Tongue (tissue), 2 donors: ENCODE results near the gene TMEM217. TPM values are rescaled to one million over a fixed set of nuclear protein-coding genes. Genes with fewer than 3 reads are reported as not detected.

Experiments used
- DNase-seq: peaks from one replicate; pipeline ENCODE4 v3.0.0-alpha.2; 2015
- total RNA-seq: library from RNA; depleted of rRNA; stranded (reverse); fragments of >200 nt; gene quantifications from one replicate; pipeline ENCODE4 v1.2.3, GENCODE V29; 2014

TMEM217 gene
- total RNA-seq, 1 donor from 2014 or later, result 0.31 TPM

DNA sequence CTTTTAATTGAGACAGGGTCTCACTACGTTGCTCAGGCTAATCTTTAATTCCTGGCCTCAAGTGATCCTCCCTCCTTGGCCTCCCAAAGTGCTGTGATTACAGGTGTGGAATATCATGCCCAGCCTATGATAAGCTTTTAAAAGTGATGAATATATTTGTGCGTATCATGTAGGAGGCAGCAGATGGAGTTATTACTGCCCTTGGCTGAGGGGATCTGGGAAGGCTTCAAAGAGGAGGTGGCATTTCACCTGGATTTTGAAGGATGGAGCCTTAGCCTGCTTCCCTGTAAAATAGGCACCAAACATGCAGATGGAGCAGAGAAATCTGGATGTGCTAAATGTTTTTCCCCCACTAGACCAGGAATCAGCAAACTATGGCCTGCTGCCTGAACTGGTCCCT is 77.9 kb downstream of the TMEM217 start:
- DNase-seq, result no peak

DNA sequence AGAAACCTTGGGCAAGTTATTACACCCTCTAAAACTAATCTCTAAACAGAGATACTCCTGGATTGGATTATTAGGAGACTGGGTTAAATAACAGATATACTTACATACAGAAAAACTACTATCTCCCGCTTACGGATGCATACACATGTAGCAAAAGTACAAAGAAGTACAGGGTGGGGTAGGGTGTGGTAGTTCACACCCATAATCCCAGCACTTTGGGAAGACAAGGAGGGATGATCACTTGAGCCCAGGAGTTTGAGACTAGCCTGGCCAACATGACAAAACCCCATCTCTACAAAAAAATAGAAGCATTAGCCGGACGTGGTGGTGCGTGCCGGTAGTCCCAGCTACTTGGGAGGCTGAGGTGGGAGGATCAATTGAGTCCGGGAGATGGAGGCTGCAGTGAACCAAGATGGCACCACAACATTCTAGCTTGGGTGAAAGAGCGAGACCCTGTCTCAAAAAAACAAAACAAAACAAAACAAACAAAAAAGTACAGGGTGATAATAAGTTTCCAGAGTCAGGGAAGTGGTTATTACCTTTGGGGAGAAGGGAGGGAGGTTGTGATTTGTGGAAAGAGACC is 79.9 kb downstream of the TMEM217 start:
- no peak for DNase-seq

DNA sequence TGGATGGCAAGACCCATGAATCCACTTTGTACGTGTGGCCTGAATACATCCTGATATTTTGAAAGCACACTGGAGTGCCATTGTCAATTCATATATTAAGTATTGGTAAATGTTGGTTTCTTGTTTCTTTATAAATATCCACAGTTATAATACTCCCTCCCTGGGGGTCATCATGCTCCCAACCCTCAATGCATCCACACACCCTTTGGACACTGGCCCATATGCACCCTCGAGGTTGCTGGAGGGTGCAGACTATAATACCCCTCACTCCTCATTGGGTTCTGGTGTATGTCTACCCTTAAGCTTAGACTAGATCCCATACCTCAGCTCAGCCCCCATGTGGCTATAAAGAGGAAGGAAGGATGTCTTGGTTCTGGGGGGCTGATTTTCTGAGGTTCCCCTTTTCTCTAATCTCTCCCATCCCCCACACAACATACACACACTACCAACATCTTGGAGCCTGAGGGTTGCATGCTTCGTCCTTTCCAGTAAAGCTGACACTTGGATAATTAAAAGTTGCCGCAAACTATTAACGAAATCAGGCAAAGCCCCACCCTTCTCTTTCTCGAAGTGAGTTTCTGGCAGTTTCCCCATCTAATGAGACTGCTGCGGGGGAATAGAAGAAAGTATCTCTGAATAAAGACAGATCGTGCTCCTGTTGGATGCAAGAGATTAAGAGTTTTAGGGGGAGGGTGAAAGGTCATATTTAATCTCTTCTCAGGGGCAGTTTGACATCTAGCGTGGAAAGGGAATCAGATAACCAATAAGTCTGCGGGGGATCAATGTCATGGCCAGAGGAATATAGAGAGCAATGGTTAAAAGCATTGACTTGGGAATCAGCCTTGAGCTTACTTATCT is 80.6 kb downstream of the TMEM217 start:
- DNase-seq, result no peak

DNA sequence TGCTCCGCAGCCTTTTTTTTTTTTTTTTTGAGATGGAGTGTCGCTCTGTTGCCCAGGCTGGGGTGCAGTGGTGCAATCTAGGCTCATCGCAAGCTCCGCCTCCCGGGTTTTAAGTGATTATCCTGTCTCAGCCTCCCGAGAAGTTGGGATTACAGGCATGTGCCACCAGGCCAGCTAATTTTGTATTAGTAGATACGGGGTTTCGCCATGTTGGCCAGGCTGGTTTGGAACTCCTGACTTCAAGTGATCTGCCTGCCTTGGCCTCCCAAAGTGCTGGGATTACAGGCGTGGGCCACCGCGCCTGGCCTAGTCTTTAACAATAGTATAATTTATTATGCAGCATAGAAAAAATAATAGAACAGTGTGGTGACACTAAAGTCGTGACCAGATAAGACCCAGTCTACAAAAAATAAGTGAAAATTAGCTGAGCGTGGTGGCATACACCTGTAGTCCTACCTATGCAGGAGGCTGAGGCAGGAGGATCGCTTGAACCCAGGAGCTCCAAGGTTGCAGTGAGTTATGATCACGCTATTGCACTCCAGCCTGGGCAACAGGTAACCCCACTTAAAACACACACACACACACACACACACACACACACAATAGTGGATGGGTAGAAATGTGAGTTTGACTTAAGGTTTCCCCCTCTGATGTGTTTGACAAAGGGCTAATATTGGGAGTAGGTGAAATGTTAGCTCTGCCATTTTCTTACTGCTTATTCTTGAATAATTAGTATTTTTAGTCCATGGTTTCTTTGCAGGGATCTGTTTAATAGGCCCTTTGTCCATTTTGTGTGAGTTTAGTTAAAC is 81.5 kb downstream of the TMEM217 start:
- DNase-seq, result no peak

DNA sequence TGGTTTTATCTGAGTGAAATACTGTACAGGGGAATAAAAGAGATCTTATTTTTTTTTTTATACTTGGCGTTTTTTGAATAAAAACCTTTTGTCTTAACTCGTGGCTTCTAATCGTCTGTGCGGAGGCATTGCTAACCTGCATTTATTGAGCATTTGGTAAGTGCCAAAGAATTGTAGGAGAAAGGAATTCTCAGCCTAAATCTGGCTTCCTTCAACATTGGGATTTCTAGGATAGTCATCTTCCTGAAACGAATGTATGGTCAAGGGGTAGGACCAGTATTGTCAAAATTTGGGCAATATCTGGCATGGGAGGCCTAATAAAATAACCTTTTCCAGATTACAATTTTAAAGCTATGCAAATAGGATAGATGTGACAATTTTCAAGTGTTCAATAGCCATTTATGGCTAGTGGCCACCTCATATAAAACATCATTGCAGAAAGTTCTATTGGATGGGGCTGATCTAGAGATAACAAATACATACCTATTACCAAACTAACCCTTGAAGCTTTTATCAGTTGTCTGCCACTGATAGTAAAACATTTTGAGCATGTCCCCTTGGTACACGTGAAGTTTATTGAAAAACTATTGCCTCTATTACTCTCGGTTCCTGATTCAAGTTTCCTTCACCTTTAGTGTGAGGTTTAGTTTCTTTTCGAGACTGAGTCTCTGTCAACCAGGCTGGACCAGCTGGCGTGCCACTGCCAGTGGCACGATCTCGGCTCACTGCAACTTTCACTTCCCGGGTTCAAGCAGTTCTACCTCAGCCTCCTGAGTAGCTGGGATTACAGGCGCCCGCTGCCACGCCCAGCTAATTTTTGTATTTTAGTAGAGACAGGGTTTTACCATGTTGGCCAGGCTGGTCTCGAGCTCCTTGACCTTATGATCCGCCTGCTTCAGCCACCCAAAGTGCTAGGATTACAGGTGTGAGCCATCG is 82.3 kb downstream of the TMEM217 start:
- DNase-seq, result no peak

DNA sequence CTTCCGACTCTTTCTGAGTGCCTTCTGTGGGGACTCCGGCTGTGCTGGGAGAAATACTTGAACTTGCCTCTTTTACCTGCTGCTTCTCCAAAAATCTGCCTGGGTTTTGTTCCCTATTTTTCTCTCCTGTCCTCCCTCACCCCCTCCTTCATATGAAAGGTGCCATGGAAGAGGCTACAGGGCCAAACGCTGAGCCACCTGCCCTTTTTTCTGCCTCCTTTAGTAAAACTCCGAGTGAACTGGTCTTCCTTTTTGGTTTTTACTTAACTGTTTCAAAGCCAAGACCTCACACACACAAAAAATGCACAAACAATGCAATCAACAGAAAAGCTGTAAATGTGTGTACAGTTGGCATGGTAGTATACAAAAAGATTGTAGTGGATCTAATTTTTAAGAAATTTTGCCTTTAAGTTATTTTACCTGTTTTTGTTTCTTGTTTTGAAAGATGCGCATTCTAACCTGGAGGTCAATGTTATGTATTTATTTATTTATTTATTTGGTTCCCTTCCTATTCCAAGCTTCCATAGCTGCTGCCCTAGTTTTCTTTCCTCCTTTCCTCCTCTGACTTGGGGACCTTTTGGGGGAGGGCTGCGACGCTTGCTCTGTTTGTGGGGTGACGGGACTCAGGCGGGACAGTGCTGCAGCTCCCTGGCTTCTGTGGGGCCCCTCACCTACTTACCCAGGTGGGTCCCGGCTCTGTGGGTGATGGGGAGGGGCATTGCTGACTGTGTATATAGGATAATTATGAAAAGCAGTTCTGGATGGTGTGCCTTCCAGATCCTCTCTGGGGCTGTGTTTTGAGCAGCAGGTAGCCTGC is 83.2 kb downstream of the TMEM217 start:
- DNase-seq, result no peak

DNA sequence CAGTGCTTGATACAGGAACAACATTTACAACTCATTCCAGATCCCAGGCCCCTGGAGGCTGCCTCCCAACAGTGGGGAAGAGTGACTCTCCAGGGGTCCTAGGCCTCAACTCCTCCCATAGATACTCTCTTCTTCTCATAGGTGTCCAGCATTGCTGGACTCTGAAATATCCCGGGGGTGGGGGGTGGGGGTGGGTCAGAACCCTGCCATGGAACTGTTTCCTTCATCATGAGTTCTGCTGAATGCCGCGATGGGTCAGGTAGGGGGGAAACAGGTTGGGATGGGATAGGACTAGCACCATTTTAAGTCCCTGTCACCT is 83.8 kb downstream of the TMEM217 start:
- no peak for DNase-seq

DNA sequence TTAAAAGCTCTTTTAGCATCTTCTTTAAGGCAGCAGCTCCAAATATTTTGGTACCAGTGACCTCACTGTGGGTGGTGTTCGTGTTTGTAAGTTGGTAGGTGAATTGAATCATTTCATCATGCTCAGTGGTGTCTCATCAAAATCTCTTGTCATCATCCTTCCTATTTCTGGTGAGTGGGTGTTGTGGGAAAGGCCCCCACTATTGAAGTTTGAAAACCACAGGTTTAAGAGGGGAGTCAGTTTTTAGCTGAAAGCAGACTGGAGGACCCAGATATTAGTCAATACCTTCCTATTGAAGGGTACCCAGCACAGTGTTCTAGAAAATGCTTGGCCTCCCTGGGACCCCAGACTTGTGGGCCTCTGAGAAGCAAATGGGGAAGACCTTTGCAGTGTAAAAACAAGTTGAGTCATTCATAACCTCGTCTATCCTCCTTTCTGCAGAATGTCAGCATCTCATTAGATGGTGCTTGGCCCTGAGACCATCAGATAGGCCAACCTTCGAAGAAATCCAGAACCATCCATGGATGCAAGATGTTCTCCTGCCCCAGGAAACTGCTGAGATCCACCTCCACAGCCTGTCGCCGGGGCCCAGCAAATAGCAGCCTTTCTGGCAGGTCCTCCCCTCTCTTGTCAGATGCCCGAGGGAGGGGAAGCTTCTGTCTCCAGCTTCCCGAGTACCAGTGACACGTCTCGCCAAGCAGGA is 84.3 kb downstream of the TMEM217 start:
- DNase-seq, result no peak

DNA sequence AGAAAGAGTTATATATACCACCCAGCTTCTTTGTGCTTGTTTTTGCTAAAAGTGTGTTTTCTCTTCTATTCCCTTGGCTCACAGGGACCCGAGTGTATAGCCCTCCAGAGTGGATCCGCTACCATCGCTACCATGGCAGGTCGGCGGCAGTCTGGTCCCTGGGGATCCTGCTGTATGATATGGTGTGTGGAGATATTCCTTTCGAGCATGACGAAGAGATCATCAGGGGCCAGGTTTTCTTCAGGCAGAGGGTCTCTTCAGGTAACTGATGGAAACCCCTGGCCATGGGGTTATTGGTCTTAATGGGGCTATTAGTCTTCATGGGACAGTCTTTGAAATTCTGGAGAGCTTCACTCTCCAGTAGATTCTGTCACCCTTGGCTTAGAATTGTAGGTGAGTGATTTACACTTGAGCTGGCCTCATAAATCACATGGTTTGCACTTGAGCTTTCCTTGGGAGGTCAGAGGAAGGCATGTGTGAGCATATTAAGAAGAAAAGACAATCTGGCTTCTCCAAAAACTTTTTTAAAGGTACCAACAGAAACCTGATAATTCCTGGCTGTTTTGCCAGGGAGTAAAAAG is 84.9 kb downstream of the TMEM217 start:
- DNase-seq, result no peak

DNA sequence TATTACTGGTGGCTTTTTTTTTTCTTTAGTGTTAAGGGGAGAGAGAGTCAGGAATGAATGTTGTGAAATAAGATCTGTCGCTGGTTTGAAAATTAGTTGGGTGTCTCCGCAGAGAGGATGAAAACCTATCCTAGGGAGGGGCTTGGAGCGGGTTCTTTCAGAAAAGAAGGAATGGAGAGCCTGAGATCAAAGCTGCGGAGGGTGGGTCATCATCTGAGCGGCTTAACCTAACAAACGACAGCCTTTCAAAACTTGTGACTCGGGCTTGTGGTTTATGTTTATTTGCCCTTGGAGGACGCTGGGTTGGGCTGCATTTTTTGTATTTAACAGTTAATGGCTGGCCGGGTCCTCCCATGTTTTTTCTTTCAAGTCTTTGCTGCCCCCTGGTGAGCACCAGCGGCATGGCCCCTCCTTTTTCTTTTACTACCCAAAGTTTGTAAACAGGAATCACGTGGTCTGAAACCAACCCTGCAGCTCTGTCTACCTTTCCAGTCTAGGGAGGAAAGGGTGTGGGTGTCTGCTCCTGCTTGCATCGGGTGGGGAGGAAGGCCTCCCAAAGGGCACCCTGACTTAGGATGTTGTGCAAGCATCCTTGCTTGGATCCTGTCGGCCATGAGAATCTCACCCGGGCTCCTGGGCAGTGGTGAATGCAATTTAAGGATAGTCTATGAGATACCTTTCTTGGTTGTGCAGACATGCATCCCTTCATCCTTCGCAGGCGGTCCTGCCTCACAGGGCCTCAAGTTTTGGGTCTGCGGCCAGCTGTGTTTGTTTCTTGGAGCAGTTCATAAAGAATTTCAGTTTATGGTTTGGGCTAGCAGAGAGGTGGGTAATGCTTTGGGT is 85.8 kb downstream of the TMEM217 start:
- peak; percentile 95 for DNase-seq

DNA sequence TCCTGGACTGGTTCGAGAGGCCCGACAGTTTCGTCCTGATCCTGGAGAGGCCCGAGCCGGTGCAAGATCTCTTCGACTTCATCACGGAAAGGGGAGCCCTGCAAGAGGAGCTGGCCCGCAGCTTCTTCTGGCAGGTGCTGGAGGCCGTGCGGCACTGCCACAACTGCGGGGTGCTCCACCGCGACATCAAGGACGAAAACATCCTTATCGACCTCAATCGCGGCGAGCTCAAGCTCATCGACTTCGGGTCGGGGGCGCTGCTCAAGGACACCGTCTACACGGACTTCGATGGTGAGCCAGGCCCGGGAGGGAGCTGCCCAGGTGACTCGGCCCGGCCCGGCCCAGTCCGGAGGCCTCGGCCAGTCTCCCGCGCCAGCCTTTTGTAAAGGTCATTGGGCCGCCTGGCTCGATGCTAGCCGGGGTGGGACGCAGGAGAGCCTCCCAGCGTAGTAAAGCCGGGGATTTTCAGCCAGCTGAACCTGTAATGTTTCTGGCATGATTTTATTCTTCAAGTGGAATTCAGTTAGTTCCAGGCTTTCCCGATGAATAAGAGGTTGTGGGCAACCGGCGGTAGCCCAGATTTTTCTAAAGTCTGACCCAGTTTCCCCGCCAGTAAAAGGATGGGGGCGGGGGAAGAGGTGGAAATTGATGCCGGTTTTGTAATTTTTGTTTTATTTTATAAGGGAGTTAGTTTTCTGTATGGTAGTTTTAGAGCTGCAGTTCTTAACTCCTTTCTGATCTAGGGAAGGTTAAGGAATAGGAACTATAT is 86.6 kb downstream of the TMEM217 start:
- peak; percentile 68 for DNase-seq

DNA sequence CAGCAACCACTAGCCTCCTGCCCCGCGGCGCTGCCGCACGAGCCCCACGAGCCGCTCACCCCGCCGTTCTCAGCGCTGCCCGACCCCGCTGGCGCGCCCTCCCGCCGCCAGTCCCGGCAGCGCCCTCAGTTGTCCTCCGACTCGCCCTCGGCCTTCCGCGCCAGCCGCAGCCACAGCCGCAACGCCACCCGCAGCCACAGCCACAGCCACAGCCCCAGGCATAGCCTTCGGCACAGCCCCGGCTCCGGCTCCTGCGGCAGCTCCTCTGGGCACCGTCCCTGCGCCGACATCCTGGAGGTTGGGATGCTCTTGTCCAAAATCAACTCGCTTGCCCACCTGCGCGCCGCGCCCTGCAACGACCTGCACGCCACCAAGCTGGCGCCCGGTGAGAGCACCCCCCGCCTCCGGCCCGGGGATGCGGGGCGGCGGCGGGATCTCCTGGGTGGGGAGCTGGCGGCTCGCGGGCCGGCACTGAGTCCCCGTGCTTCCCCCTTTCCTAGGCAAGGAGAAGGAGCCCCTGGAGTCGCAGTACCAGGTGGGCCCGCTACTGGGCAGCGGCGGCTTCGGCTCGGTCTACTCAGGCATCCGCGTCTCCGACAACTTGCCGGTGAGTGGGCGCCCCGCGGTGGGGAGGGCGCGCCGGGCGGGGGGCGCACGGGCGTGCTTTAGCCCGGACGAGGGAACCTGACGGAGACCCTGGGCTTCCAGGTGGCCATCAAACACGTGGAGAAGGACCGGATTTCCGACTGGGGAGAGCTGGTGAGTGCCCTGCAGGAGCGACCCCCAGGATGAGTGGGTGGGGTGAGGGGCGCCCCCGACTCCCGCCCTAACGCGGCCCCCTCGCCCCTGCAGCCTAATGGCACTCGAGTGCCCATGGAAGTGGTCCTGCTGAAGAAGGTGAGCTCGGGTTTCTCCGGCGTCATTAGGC is 87.4 kb downstream of the TMEM217 start:
- peak; percentile 65 for DNase-seq

DNA sequence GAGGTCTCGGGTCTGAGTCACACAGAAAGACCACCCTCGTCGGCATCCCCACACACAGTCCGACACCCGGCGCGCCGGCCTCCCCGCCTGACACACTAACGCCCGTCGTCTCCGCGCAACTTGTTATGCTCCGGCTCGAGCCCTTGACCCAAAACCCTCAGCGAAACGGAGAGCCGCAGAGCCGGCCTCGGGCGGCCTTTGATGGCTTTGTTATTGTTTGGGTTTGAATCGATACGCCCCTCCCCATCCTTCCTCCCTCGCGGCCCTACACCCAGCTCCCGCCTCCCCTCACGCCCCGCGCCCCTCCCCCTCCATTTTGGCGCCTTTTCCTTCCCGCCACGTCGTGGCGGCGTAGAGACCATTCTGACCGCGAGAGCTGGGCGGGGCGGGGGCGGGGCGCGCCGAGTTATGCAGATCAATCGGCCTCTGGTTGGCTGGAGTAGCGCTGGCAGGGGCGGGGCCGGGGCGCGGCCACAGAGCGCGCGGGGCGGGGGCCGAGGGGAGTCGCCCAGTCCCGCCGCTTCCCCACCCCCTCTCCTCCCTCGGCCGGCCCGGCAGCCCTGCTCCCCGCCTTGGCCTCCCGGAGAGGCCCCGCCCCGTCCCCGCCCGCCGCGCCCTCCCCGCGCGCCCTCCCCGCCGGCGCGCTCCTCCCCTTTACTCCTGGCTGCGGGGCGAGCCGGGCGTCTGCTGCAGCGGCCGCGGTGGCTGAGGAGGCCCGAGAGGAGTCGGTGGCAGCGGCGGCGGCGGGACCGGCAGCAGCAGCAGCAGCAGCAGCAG is 88.3 kb downstream of the TMEM217 start, which contains the start of gene PIM1:
PIM1 (plus strand) TSS at position 657 of the 777 bp plus-strand sequence. CDS start 424 bp downstream, outside the sequence.
- DNase-seq, result peak; percentile 99

DNA sequence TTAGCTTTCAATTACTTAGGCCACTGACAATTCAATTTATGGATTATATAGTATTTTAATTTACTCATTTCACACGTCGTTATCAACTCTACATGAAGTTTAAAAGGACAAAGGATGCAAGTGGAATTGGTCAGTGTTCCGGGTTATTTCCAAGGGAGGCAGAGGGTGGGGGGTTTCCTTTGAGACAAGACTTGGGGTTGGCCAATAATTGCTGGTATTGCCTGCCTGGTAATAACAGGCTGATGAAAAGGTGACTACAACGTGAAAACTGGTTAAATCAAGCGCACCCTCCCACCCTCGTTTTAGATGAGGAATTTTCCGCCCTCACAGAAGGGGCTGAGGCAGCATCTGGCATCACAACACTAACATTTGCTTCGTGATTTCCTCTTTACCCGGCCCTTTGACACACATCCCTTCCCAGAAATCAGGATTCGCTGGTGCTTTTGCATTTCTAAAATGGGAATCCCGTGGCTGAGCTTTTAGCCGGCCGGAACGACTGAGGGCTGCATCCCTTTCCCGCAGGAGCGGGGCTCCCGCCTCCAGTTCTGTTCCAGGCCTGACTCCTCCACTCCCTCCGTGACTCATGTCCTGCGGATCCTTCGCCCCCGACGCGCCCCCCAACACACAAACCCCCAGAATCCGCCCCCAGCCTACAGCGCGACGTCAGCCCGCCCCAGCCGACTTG is 89.0 kb downstream of the TMEM217 start:
- peak; percentile 90 for DNase-seq

DNA sequence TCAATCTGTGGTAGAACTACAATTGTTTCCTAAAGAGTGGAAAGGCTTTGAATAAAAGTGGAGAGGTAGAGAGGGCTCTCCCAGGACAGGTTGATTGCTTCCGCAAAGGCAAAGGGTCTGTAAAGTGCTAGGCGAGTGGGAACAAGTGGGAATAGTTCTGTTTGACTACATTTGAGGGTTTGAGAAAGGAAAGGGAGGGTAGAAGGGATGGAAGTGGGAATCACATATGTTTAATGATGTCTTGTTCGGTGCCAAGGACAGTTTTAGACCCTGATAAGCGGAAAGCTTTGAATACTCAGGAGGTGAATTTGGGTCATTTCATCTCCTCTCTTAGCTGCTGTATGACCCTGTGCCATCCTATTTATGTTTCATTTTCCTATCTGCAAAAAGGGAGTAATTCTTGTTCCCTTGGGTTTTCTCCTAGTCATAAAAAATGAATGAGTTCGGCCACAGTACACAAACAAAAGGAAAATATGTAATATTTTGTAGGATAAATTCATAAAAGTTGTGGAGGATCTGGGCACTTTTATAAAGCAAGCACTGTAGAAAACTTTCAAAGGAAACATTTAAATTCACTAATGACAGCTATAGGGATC is 89.7 kb downstream of the TMEM217 start:
- no peak for DNase-seq
